Cortex of kidney (tissue), 1 donor: ENCODE results near the gene DNAAF1.
"Not testable (repeated sequence)": the region's sequence is repeated elsewhere in the genome, so short reads cannot be mapped to it uniquely, and the experiment has no call there.

Experiments used
- DNase-seq: peaks from one replicate; lab custom pipeline; 2025; lab: John Stamatoyannopoulos, UW

DNAAF1 gene

DNA sequence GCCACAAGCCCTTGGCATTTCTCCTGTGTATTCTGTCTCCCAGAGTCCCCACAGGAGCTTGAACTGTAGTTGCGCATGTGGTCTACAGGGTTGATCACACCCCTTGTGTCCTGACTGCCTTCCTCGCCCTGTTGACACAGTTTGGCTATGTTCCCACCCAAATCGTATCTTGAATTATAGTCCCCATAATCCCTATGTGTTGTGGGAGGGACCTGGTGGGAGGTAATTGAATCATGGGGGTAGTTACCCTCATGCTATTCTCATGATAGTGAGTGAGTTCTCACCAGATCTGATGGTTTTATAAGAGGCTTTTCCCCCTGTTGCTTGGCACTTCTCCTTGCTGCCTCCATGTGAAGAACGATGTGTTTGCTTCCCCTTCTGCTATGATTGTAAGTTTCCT is 67.0 kb downstream of the DNAAF1 start:
- no peak for DNase-seq

DNA sequence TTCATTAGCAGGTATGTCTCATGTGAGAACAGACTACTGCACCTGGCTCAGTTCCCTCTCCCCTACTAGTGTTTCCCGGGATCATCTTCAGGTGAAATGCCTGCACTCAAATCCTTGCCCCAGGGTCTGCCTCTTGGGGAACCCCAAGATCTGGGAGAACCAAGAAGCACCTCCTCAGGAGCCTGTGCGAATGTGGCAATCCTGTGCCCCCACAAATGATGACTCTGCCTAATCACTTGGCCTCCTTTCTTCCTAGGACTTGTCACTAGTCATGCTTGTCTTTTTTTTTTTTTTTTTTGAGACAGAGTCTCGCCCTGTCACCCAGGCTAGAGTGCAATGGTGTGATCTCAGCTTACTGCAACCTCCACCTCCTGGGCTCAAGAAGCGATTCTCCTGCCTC is 67.5 kb downstream of the DNAAF1 start:
- DNase-seq, result no peak

DNA sequence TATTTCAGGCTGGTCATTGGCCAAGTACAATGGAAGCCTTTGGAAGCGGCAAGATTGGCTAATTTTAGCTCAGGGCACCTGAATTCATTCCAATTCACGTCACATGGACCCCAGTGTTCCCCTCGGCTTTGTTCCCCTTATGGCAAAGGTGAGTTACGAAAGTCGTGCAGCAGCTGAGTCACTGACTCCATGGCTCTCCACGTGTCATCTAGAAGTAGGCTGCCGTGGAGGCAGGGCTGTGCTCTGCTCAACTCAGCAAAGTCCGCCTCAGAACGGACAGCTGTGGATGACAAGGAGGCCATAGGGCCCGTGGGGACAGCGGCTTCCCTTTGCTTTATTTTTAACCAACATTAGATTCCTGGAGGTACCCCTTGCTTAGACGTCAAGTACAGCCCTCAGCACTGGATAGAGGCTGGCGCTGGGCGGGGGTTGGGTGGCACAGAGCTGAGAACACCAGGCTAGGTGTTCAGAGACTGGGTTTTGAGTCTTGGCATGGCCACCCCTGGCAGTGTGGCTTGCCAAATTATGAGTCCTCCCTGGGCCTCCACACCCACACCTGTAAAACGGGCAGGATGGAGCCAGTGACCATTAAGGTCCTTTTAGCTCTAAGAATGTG is 69.5 kb downstream of the DNAAF1 start:
- DNase-seq, result no peak

DNA sequence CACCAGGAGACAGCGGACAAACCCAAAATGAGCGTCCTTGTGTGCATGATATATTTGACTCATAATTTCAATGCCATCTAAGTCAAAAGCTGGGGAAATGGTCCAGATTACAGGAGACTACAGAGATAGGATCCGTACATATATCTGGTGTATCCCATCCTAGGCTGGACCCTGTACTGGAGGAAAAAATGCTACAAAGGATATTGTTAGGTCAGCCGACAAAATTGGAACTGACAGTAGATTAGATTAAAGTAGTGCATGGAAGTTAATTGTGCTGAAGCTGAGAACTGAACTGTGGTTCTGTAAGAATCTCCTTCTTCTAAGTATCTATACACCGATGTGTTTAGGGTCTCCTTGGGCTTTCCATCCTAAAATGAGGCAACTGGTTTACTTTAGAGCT is 70.4 kb downstream of the DNAAF1 start:
- no peak for DNase-seq

DNA sequence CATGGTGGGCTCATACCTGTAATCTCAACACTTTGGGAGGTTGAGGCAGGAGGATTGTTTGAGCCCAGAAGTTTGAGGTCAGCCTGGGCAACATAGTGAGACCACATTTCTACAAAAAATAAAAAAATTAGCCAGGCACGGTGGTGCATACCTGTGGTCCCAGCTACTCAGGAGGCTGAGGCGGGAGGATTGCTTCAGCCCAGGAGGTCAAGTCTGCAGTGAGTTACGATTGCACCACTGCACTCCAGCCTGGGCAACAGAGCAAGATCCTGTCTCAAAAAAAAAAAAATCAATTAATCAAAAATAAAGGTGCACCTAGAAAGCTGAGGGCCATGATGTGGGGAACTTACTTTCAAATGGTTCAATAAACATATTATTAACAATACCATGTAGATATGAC is 71.0 kb downstream of the DNAAF1 start:
- not testable (repeated sequence) for DNase-seq

DNA sequence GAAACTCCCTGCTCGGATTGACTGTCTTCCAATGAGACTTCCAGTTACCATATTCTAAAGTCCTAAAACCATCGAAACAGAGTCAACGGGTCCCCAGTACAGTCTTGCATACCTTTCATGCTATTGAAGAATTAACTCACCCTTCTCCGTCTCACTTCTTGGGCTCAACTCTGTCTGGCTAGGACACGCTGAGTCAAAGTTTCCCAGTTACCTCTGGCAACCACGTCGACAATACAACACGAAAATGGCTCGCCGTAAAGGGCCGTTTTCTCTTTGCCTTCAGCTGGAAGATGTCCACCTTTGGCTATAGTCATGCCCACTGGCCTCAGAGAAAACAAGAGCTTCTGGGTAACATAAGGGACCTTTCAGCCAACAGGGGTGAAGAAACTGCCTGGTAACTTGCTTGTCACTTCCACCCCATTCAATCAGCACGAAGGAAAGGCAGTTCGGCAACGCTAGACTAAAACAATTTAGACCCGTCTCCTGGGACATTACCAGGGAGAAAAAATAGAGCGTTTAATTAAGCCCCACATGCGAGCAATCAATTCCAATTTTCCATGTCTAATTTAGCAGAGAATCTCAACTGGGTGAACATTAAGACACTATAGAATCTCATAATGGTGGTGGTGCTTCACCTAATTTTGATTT is 73.2 kb downstream of the DNAAF1 start:
- no peak for DNase-seq

DNA sequence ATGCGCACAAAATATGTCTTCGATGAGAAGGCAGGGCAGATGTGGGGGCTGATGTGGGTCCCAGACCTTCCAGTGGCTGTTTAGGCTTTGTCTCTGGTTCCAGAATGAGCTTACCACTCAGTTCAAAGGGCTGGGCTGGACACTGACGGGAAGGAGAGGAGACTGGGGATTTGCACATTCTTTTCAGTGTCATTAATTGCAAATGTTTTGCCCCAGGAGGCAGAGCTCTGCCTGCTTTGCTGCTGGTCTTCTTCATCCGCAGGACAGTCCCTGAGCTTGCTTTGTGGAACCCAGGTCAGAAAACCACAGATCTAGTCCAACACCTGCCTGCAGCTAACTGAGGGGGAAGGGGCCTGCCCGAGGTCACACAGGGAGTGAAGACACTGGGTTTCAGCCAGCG is 73.8 kb downstream of the DNAAF1 start:
- no peak for DNase-seq

DNA sequence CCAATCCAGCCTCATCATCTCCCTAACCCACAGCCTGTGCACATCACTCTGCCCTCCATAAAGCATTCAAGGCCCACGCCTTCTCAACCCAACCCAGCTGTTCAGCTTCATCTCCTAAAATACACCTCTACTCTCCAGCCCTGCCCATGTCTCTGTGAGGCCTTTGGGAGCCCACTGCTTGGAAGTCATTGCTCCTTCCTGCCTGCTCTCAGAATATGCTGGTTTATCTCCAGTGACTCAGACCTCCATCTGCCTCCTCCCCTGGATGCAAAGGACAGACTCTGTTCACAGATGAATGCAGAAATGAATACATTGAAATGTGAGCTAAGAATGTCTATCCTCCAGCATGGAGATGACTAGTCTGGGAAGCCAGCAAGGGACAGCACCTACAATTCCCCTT is 75.7 kb downstream of the DNAAF1 start:
- no peak for DNase-seq

DNA sequence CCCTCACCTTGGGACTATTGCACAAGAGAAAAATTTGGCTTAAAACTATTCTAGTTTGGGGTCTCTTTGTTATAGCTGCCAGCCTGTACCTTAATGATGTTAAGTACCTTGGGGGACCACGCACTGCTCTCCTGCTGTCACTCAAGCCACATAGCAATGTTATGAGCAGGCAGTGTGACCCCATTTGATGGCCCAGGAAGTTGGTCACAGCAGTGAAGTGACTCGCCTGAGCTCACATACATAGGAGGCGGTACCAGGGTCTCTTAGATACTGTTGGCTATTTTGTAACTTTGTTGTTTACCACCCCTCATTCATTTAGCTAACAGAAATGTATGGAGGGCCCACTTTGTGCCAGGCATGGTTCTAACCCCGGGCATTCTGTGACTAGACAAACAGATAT is 78.3 kb downstream of the DNAAF1 start:
- no peak for DNase-seq

DNA sequence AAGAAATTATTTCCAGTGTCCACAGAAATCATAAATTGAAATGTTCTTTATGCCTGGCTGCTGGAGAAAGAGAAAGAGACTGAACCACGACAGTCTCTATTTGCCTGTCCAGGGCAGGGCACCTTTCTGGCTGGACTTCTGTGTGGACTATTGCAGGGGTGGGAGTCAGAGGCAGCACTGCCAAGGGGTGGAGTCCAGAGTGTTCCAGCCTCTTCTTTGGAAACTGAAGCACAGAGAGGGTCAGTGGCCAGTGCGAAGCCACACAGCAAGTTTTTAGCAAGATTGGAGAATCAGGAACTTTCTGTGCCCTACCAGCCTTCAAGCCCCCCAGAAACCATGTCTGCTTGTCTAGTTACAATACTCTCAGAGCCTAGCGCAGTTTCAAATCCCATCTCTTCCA is 79.4 kb downstream of the DNAAF1 start:
- no peak for DNase-seq

DNA sequence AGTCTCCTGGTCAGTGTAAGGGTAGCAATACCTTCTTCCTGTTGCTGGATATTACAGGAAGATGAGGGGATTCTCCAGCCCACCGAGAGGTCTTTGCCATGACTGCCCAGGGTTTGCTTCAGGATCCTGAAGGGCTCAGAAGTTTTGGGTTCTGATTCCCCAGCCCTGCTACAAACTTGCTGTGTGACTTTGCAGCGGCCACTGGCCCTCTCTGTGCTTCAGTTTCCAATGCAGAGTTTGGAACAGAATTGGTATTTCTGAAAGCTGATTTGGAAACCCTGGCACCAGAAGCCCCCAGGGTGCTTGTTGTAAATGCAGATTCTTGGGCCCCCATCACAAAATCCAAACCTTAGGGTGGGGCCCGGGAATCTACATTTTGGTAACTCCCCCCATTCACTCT is 80.0 kb downstream of the DNAAF1 start:
- DNase-seq, result no peak

DNA sequence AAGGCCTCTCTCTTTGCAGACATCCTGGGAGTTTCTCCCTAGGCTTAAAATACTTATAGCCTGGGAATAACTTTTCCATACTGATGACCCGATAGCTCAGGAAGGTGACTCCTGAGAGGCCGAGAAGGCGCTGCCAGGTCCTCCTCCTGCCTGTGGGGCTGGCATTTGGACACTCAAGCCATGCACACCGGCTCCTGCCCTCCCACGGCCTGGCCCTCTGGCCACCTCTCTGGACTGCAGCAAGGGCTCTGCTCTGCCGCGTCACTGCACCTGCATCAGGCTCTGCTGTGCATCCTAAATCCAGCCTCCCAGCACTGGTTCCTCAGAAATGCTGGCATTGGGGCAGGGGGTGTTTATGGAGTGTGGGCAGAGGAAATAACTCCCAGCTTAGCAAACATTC is 80.5 kb downstream of the DNAAF1 start:
- DNase-seq, result no peak

DNA sequence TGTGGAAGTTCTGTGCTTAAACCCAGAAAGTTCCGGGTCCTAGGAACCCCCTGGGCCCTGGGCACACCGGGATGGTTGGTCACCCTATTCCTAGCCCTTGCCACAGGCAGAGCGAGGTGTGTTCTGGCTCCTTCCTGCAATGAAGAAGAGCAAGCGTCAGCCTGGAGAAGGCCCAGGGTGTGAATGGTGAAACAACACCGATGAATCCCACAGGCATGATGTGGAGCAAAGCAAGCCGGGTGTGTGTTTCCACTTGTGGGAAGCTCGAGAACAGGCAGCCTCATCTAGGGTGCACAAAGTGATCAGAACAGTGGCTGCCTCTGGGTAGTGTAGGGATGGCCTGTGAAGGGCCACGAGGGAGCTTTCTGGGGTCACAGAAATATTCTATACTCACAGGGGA is 80.9 kb downstream of the DNAAF1 start:
- DNase-seq, result no peak
